ENCODE data around the gene C17orf113.

GRCh38 chr17:42094375-42095069 is 44.1 kb upstream of the C17orf113 start:
- TF ChIP-seq EZH2phosphoT487 (IDR thresholded peaks at IDR 0.05; ENCODE audit: borderline replicate concordance, low read length), result no peak
- TF ChIP-seq, protein P1, sequence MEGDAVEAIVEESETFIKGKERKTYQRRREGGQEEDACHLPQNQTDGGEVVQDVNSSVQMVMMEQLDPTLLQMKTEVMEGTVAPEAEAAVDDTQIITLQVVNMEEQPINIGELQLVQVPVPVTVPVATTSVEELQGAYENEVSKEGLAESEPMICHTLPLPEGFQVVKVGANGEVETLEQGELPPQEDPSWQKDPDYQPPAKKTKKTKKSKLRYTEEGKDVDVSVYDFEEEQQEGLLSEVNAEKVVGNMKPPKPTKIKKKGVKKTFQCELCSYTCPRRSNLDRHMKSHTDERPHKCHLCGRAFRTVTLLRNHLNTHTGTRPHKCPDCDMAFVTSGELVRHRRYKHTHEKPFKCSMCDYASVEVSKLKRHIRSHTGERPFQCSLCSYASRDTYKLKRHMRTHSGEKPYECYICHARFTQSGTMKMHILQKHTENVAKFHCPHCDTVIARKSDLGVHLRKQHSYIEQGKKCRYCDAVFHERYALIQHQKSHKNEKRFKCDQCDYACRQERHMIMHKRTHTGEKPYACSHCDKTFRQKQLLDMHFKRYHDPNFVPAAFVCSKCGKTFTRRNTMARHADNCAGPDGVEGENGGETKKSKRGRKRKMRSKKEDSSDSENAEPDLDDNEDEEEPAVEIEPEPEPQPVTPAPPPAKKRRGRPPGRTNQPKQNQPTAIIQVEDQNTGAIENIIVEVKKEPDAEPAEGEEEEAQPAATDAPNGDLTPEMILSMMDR (conservative IDR thresholded peaks at IDR 0.05; ENCODE audit: low read depth, low read length), result no peak
